ENCODE measurements around the gene PHOX2A. TPM values are rescaled to one million over a fixed set of nuclear protein-coding genes. Genes with fewer than 3 reads are reported as not detected.

Gene PHOX2A
- total RNA-seq, 1 experiment from 2014 or later, result not detected

DNA sequence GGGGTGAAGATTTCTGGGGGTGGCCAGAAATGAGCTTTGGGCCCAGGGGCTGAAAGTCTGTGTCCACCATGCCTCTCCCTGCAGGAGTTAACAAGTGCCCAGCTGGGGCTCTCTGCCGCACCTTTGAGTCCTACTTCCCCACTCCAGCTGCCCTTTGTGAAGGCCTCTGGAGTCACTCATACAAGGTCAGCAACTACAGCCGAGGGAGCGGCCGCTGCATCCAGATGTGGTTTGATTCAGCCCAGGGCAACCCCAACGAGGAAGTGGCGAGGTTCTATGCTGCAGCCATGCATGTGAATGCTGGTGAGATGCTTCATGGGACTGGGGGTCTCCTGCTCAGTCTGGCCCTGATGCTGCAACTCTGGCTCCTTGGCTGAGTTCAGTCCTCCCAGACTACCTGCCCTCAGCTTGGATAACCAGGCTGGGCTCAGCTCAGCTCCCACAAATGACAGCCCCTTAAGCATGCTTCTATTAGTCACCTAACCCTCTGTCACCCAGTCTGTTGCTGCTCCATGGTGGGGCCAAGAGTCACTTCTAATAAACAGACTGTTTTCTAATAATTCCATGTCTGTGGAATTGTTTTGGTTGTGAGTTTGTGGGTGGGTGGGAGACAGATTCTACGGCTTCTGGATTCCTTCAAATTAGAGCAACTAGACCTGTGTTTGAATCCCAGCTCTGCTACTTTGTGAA is 22.4 kb downstream of the PHOX2A start:
- Mint-ChIP-seq H3K27me3 (ENCODE audit: insufficient read depth, unreplicated experiment) (peaks cover 3% of the 10 kb centered on the region), H3K27ac (ENCODE audit: unreplicated experiment) (peak overlapping the region; percentile 72), H3K4me3 (ENCODE audit: unreplicated experiment) (no peak overlapping the region), H3K9me3 (ENCODE audit: unreplicated experiment) (no peaks in the 10 kb centered on the region), H3K4me1 (ENCODE audit: low read depth, unreplicated experiment) (peaks cover 19% of the 10 kb centered on the region), H3K36me3 (ENCODE audit: insufficient read depth, unreplicated experiment) (peaks cover 28% of the 10 kb centered on the region)
- CTCF ChIA-PET, result interaction anchor here (0.6 kb wide), 1 partner anchor 50 kb away, joined by 5 read pairs; no protein-coding TSS in a partner anchor
- H3K36me3 ChIP-seq (ENCODE audit: control insufficient read depth, insufficient read depth, low read length), result no peaks in the 10 kb centered on the region
- BruUV-seq (replicated peaks), result no TSS peak
- no peak overlapping the region for H3K4me3 ChIP-seq (ENCODE audit: low read depth, low read length)
- POLR2A ChIA-PET, result interaction anchor here (1.0 kb wide), 1 partner anchor 30 kb away, joined by 3 read pairs; the partner anchor contains the start of gene FOLR1
- H3K27me3 ChIP-seq (replicated peaks; ENCODE audit: control insufficient read depth, insufficient read depth, low read length), result no peaks in the 10 kb centered on the region
- intact Hi-C loops (cut with micrococcal nuclease; ENCODE audit: unreplicated experiment), result loop anchor here (2.0 to 5.0 kb wide), 5 partner anchors 23 to 274 kb away; partner anchors contain the start of gene LAMTOR1
- H3K4me1 ChIP-seq, result peaks cover 19% of the 10 kb centered on the region
- peak in 1 of 2 experiments; percentile 42 for DNase-seq
- no peak for TF ChIP-seq CTCF (IDR thresholded peaks at IDR 0.05; ENCODE audit: insufficient read depth in 1 of 2, low read depth in 1 of 2, low read length in 1 of 2, severe bottlenecking in 1 of 2, unreplicated experiment in 1 of 2)
- H3K9me3 ChIP-seq, result no peaks in the 10 kb centered on the region

GRCh38 chr11:72220696-72221363 is 23.1 kb downstream of the PHOX2A start:
- H3K27me3 ChIP-seq (replicated peaks; ENCODE audit: control insufficient read depth, insufficient read depth, low read length), result no peaks in the 10 kb centered on the region
- ChIA-PET CTCF (interaction anchor here (0.6 kb wide), 1 partner anchor 51 kb away, joined by 5 read pairs; no protein-coding TSS in a partner anchor), POLR2A (no interaction called here)
- TF ChIP-seq CTCF (IDR thresholded peaks at IDR 0.05; ENCODE audit: insufficient read depth in 1 of 2, low read depth in 1 of 2, low read length in 1 of 2, severe bottlenecking in 1 of 2, unreplicated experiment in 1 of 2), result no peak
- H3K9me3 Mint-ChIP-seq (ENCODE audit: unreplicated experiment), result no peaks in the 10 kb centered on the region
- no peak overlapping the region for H3K4me3 ChIP-seq (ENCODE audit: low read depth, low read length)
- H3K4me3 Mint-ChIP-seq (ENCODE audit: unreplicated experiment), result no peak overlapping the region
- no peak overlapping the region for H3K27ac Mint-ChIP-seq (ENCODE audit: unreplicated experiment)
- H3K4me1 ChIP-seq, result peaks cover 14% of the 10 kb centered on the region
- no peaks in the 10 kb centered on the region for H3K9me3 ChIP-seq
- peaks cover 21% of the 10 kb centered on the region for H3K36me3 Mint-ChIP-seq (ENCODE audit: insufficient read depth, unreplicated experiment)
- H3K4me1 Mint-ChIP-seq (ENCODE audit: low read depth, unreplicated experiment), result peaks cover 19% of the 10 kb centered on the region
- no peaks in the 10 kb centered on the region for H3K36me3 ChIP-seq (ENCODE audit: control insufficient read depth, insufficient read depth, low read length)
- BruUV-seq (replicated peaks), result no TSS peak
- H3K27me3 Mint-ChIP-seq (ENCODE audit: insufficient read depth, unreplicated experiment), result peaks cover 7% of the 10 kb centered on the region
- peak in 1 of 2 experiments; percentile 33 for DNase-seq
- intact Hi-C loops (cut with micrococcal nuclease; ENCODE audit: unreplicated experiment), result loop anchor here (5.0 kb wide), 3 partner anchors 39 to 274 kb away; no protein-coding TSS in a partner anchor

DNA sequence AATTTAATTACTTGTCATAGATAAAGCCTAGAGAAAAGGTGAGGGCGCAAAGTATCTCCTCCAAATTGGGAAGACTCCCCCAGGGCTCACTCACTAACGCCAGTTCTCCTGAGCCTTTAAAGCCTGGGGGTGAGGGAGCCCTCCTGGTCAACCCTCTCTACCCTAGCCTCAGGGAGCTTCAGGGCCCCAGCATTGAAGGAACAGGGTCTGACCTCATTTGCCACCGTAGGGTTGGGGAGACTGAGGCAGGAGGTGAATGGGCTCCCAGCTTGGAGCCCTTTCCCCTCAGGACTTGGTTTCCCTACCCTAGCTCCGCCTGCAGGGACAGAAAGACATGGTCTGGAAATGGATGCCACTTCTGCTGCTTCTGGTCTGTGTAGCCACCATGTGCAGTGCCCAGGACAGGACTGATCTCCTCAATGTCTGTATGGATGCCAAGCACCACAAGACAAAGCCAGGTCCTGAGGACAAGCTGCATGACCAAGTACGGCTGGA is 25.7 kb downstream of the PHOX2A start:
- Mint-ChIP-seq H3K27ac (ENCODE audit: unreplicated experiment) (no peak overlapping the region), H3K9me3 (ENCODE audit: unreplicated experiment) (no peaks in the 10 kb centered on the region), H3K27me3 (ENCODE audit: insufficient read depth, unreplicated experiment) (peaks cover 9% of the 10 kb centered on the region), H3K36me3 (ENCODE audit: insufficient read depth, unreplicated experiment) (peaks cover 6% of the 10 kb centered on the region), H3K4me1 (ENCODE audit: low read depth, unreplicated experiment) (peaks cover 12% of the 10 kb centered on the region), H3K4me3 (ENCODE audit: unreplicated experiment) (no peak overlapping the region)
- no peaks in the 10 kb centered on the region for H3K36me3 ChIP-seq (ENCODE audit: control insufficient read depth, insufficient read depth, low read length)
- H3K4me3 ChIP-seq (ENCODE audit: low read depth, low read length), result no peak overlapping the region
- peaks cover 11% of the 10 kb centered on the region for H3K4me1 ChIP-seq
- CTCF ChIA-PET, result no interaction called here
- no peak for TF ChIP-seq CTCF (IDR thresholded peaks at IDR 0.05; ENCODE audit: insufficient read depth in 1 of 2, low read depth in 1 of 2, low read length in 1 of 2, severe bottlenecking in 1 of 2, unreplicated experiment in 1 of 2)
- POLR2A ChIA-PET, result interaction anchor here (0.6 kb wide), 1 partner anchor 110 kb away, joined by 3 read pairs; no protein-coding TSS in a partner anchor
- DNase-seq, result peak in 1 of 2 experiments; percentile 26
- intact Hi-C loops (cut with micrococcal nuclease; ENCODE audit: unreplicated experiment), result no loop called here
- H3K27me3 ChIP-seq (replicated peaks; ENCODE audit: control insufficient read depth, insufficient read depth, low read length), result no peaks in the 10 kb centered on the region
- BruUV-seq (replicated peaks), result no TSS peak
- no peaks in the 10 kb centered on the region for H3K9me3 ChIP-seq

Data from Caco-2 (cell line).